A673 (cell line): Measurements from ENCODE around the gene ZDHHC23. TPM values are rescaled to one million over a fixed set of nuclear protein-coding genes. Genes with fewer than 3 reads are reported as not detected.

Source experiments
- BruUV-seq: library from RNA; stranded (reverse); fragments of 400-500 nt; replicated peaks from 2 replicates; lab custom pipeline; 2021; lab: Mats Ljungman, UMichigan
- CTCF ChIA-PET: fragments of 300-600 bp; sonication (Branson Sonifier 250); formaldehyde crosslinking; loops from one replicate; lab custom pipeline; 2022; ENCODE audit warnings: antibody characterized with exemption; lab: Charles Lee
- POLR2A ChIA-PET: fragments of 300-600 bp; sonication (Branson Sonifier 250); formaldehyde crosslinking; loops from one replicate; lab custom pipeline; 2022; ENCODE audit warnings: antibody characterized with exemption; ENCODE audit not compliant: low non-redundant PET; lab: Charles Lee
- DNase-seq: peaks from one replicate; pipeline ENCODE4 v3.0.0-alpha.2; 2015; ENCODE audit warnings: low spot score
- H3K27ac ChIP-seq: fragments of 200-600 bp; sonication (generic); 2 replicates; pipeline ENCODE4 v1.5.1; 2016; ENCODE audit warnings: mixed run types, low read depth, mild to moderate bottlenecking, mixed read lengths, antibody characterized with exemption, low read length; ENCODE audit not compliant: poor library complexity, severe bottlenecking
- H3K27me3 ChIP-seq: fragments of 200-600 bp; sonication (generic); replicated peaks from 2 replicates; pipeline ENCODE4 v1.6.1; 2017; ENCODE audit warnings: mixed run types, low read depth, mild to moderate bottlenecking, mixed read lengths, antibody characterized with exemption, low read length; ENCODE audit not compliant: insufficient read depth, poor library complexity
- H3K36me3 ChIP-seq: fragments of 200-600 bp; sonication (generic); 2 replicates; pipeline ENCODE4 v1.6.1; 2016; ENCODE audit warnings: mixed run types, mild to moderate bottlenecking, mixed read lengths, antibody characterized with exemption, low read length; ENCODE audit not compliant: insufficient read depth, poor library complexity, severe bottlenecking
- H3K4me1 ChIP-seq: fragments of 200-600 bp; sonication (generic); 2 replicates; pipeline ENCODE4 v1.6.1; 2017; ENCODE audit warnings: mixed run types, mild to moderate bottlenecking, mixed read lengths, antibody characterized with exemption, low read length; ENCODE audit not compliant: insufficient read depth, poor library complexity, severe bottlenecking
- H3K4me3 ChIP-seq: fragments of 200-600 bp; sonication (generic); 2 replicates; pipeline ENCODE4 v1.5.1; 2016; ENCODE audit warnings: low read depth, mixed run types, mild to moderate bottlenecking, mixed read lengths, low read length; ENCODE audit not compliant: poor library complexity, severe bottlenecking
- H3K9me3 ChIP-seq: fragments of 200-600 bp; sonication (generic); 2 replicates; pipeline ENCODE4 v1.6.1; 2016; ENCODE audit warnings: mixed run types, low read depth, mild to moderate bottlenecking, mixed read lengths, antibody characterized with exemption, low read length; ENCODE audit not compliant: poor library complexity, severe bottlenecking
- EZH2 ChIP-seq: fragments of 200-600 bp; sonication (generic); IDR thresholded peaks from 2 replicates; pipeline ENCODE4 v1.6.1; 2017; ENCODE audit warnings: borderline replicate concordance, low read depth, mild to moderate bottlenecking, mixed read lengths, antibody characterized with exemption, low read length; ENCODE audit not compliant: poor library complexity, severe bottlenecking
- intact Hi-C: fragments of 100-400 bp; cut with micrococcal nuclease; formaldehyde crosslinking; loops from one replicate; pipeline ENCODE4 v1.10.0; 2022; ENCODE audit not compliant: unreplicated experiment
- total RNA-seq: library from RNA; stranded (reverse); gene quantifications from 2 replicates; pipeline ENCODE4 v1.2.3, GENCODE V29; 2021
- TF ChIP-seq, protein P1 (sequence below): fragments of 300-800, 200-600 bp; sonication (generic); conservative IDR thresholded peaks from 2 replicates; pipeline ENCODE4 v1.5.1; 2017; ENCODE audit warnings: low read depth, mild to moderate bottlenecking, antibody characterized with exemption, low read length, moderate library complexity, mixed read lengths

The ZDHHC23 gene
- total RNA-seq, 1 experiment from 2014 or later = 1.1 TPM

GRCh38 chr3:113981803-113982202 lies 34.0 kb downstream of the ZDHHC23 start:
- Histone ChIP-seq H3K9me3 (no peaks in the 10 kb centered on the region), H3K27me3 (no peaks in the 10 kb centered on the region), H3K4me3 (no peak overlapping the region), H3K27ac (no peak overlapping the region), H3K36me3 (no peaks in the 10 kb centered on the region), H3K4me1 (no peaks in the 10 kb centered on the region)
- CTCF ChIA-PET = no interaction called here
- intact Hi-C loops = no loop called here
- BruUV-seq = no TSS peak
- no peak for DNase-seq
- TF ChIP-seq, protein P1, sequence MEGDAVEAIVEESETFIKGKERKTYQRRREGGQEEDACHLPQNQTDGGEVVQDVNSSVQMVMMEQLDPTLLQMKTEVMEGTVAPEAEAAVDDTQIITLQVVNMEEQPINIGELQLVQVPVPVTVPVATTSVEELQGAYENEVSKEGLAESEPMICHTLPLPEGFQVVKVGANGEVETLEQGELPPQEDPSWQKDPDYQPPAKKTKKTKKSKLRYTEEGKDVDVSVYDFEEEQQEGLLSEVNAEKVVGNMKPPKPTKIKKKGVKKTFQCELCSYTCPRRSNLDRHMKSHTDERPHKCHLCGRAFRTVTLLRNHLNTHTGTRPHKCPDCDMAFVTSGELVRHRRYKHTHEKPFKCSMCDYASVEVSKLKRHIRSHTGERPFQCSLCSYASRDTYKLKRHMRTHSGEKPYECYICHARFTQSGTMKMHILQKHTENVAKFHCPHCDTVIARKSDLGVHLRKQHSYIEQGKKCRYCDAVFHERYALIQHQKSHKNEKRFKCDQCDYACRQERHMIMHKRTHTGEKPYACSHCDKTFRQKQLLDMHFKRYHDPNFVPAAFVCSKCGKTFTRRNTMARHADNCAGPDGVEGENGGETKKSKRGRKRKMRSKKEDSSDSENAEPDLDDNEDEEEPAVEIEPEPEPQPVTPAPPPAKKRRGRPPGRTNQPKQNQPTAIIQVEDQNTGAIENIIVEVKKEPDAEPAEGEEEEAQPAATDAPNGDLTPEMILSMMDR = no peak
- TF ChIP-seq EZH2 = no peak
- POLR2A ChIA-PET = no interaction called here

- H3K27ac ChIP-seq = no peak overlapping the region
- H3K27me3 ChIP-seq = no peaks in the 10 kb centered on the region
- H3K36me3 ChIP-seq = no peaks in the 10 kb centered on the region
- POLR2A ChIA-PET = no interaction called here
- BruUV-seq = no TSS peak
- no peak for DNase-seq
- H3K4me1 ChIP-seq = no peaks in the 10 kb centered on the region
- no peak overlapping the region for H3K4me3 ChIP-seq
- intact Hi-C loops = no loop called here
- CTCF ChIA-PET = no interaction called here
- no peaks in the 10 kb centered on the region for H3K9me3 ChIP-seq
- TF ChIP-seq, protein P1 = no peak
- no peak for TF ChIP-seq EZH2
Observed at GRCh38 chr3:113983544-113983943, 35.7 kb downstream of the ZDHHC23 start.

DNA sequence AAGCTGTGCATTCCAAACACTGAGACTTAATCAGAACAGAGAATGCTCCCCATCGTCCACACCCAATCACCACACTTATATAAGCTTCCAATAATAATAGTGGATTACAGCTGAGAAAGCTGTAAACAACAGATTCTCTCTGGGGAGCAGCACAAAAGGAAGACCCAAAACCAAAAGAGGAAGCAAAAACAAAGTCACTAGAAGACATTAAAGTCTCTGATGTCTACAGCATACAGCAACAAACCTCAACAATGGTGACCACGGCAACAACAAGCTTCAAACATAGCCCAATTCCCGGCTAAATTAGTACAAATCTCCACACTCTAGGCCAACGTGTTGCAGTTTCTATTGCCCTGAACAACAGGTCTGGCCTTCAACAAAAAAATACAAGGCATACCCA lies 37.7 kb downstream of the ZDHHC23 start:
- Histone ChIP-seq H3K4me3 (no peak overlapping the region), H3K27me3 (no peaks in the 10 kb centered on the region), H3K27ac (no peak overlapping the region), H3K9me3 (no peaks in the 10 kb centered on the region), H3K36me3 (no peaks in the 10 kb centered on the region), H3K4me1 (no peaks in the 10 kb centered on the region)
- no peak for DNase-seq
- no TSS peak for BruUV-seq
- POLR2A ChIA-PET = no interaction called here
- intact Hi-C loops = no loop called here
- TF ChIP-seq, protein P1 = no peak
- TF ChIP-seq EZH2 = no peak
- CTCF ChIA-PET = no interaction called here
